ENCODE measurements around the gene MSH5.
"Not testable (repeated sequence)": the region's sequence is repeated elsewhere in the genome, so short reads cannot be mapped to it uniquely, and the experiment has no call there.

MSH5 gene

DNA sequence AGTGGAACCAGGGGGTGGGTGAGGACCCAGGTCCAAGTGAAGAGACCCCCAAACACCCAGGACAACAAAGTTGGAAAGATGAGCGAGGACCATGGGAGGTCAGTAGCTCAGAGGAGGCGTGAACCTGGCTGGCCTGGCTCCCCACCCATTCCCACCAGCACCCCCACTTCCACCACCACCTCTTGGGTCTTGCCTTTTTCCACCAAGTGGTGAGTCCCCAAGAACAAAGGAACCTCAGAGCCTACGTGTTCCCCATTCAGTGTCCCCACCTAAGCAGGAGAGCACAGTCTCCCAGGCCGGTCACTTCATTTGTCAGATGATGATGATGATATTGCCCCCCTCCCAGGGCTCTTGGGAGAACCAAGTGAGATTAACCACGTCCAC is 37.9 kb downstream of the MSH5 start:
- no peak for FAIRE-seq
- no peak for DNase-seq (ENCODE audit: low spot score)

GRCh38 chr6:31778193-31778592 is 38.4 kb downstream of the MSH5 start:
- DNase-seq (ENCODE audit: low spot score): no peak
- no peak for FAIRE-seq

GRCh38 chr6:31778999-31779885 is 39.4 kb downstream of the MSH5 start:
- DNase-seq (ENCODE audit: low spot score) (no peak), FAIRE-seq (no peak)

- DNase-seq (ENCODE audit: low spot score): no peak
- FAIRE-seq: no peak
Measured at GRCh38 chr6:31779908-31780307, 40.1 kb downstream of the MSH5 start.

DNA sequence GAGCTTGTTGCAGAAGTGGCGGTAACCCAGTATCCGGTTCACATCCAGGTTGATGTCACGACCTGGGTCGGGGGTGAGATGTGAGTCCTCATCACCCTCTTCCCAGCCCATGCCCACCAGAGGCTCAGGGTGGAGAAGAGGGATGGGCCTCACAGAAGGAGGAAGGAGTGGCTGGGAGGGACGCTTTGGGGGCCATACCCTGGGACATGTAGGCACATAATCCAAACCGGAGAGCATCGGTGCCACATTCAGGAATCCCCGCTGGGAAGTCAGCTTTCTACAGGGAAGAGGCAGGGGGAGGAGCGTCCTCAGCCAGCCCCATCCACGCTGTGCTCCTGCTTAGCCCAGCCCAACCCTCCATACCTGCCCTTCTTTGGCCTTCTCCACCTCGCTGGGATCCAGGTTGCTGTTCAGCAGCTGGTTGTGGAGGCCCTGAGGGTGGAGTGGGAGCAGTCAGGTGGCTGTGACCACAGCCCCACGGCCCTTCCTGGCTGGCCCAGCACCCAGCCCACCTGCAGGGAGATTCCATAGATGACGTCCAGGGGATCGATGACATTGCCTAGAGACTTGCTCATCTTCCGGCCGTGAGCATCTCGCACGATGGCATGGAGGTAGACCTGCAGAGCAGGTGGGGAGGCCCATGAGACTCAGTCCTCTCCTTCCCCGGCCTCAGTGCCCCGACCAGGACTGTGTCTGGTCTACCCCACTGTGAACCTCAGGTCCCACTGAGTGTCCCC is 40.9 kb downstream of the MSH5 start:
- FAIRE-seq: no peak
- DNase-seq (ENCODE audit: low spot score): no peak

GRCh38 chr6:31781244-31782125 is 41.7 kb downstream of the MSH5 start:
- DNase-seq (ENCODE audit: low spot score): no peak
- no peak for FAIRE-seq

- DNase-seq (ENCODE audit: low spot score) (no peak), FAIRE-seq (no peak)
Measured at GRCh38 chr6:31782126-31782855, 42.5 kb downstream of the MSH5 start.

DNA sequence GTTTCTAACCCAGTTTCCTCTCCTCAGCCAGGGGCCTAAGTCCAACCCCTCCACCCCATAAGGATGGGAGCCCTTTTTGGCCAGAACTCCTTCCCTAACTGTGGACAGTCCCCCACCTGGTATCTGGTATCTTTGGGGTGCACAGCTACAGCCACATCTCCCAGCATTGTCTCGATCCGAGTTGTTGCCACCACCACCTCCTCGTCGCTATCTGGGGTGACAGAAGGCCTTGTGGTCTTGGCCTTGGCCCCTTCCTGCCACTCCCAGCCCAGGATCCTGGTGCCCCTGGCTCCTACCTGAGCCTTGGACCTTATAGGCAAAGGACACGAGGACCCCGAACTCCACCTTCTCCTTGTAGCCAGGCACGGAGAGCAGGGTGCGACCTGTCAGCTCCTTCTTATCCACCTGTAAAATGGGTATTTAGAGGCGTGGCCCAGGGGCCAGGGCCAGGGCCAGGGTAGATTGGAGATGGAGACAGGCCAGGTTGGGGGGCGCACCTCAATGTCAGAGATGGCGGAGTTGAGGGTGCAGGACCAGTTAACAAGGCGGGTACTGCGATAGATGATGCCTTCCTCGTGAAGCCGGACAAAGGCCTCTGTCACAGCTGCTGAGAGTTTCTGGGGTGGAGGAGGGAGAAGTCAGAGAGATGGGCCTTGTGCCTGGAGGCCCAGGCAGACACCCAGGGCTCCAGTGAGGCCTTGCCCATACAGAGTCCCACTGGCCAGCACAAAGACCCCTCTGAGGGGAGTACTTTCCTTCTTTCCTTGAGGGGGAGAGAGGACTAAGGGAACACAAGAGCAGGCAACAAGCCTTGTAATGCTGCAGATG is 44.5 kb downstream of the MSH5 start:
- FAIRE-seq: no peak
- no peak for DNase-seq (ENCODE audit: low spot score)

GRCh38 chr6:31785475-31785874 is 45.7 kb downstream of the MSH5 start:
- DNase-seq (ENCODE audit: low spot score) (no peak), FAIRE-seq (no peak)

GRCh38 chr6:31791324-31792089 is 51.7 kb downstream of the MSH5 start:
- no peak for FAIRE-seq
- DNase-seq (ENCODE audit: low spot score): peak; percentile 60

- no peak for DNase-seq (ENCODE audit: low spot score)
- FAIRE-seq: no peak
Measured at GRCh38 chr6:31792090-31792374, 52.2 kb downstream of the MSH5 start.

- FAIRE-seq (no peak), DNase-seq (ENCODE audit: low spot score) (peak; percentile 45)
Measured at GRCh38 chr6:31792761-31793171, 53.0 kb downstream of the MSH5 start.

DNA sequence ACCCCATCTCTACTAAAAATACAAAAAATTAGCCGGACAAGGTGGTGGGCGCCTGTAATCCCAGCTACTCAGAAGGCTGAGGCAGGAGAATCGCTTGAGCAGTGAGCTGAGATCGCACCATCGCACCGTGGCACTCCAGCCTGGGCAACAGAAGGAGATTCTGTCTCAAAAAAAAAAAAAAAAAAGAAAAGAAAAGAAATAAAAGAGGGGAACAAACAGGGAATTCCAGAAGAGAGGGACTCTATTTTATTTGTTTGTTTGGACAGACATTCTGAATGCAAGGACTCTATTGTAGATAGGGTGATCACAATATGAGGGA is 54.1 kb downstream of the MSH5 start:
- not testable (repeated sequence) for FAIRE-seq; DNase-seq (ENCODE audit: low spot score)

- FAIRE-seq (no peak), DNase-seq (ENCODE audit: low spot score) (no peak)
Measured at GRCh38 chr6:31794294-31794865, 54.6 kb downstream of the MSH5 start.

DNA sequence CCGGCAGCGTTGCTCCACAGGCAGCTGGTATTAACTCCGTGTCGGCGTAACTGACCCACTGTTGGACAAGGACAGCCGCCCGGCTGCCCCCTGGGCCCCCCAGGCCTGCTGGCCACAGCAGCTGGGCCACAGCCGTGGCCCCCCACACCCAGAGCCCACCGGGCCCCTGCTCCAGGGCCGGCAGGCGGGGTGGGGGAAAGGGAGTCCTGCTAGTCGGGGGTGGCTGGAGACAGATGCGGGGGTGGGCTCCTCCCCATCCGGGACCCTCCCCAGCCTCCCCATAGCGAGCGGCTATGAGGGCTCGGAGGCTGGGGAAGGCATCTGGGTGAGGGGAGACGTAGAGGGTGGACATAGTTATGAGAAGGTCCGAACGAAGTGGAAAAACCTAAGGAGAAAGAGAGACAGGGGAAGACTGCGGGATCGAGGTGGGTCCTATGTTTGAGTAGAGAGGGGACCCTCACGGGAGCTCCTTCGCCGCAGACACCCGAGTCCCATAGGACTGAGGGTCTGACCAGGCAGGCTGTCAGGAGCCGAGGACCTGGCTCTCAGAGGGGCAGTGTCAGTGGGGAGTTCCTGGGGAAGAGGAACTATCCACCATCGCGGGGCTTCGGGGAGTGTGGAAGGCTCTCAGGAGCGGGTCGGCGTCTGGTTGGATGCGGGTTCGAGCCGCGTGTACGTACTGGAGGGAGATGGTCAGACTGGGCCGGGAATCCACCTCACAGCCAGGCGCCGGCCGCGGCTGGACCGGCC is 55.2 kb downstream of the MSH5 start:
- FAIRE-seq (no peak), DNase-seq (ENCODE audit: low spot score) (no peak)

GRCh38 chr6:31795616-31796298 is 56.0 kb downstream of the MSH5 start, which contains the start of gene VARS1:
VARS1 (minus strand) TSS chr6:31795752; CDS start chr6:31795217, 535 bp downstream.
- FAIRE-seq: no peak
- DNase-seq (ENCODE audit: low spot score): peak; percentile 97

- FAIRE-seq: no peak
Measured at GRCh38 chr6:31796993-31797385, 57.2 kb downstream of the MSH5 start.

DNA sequence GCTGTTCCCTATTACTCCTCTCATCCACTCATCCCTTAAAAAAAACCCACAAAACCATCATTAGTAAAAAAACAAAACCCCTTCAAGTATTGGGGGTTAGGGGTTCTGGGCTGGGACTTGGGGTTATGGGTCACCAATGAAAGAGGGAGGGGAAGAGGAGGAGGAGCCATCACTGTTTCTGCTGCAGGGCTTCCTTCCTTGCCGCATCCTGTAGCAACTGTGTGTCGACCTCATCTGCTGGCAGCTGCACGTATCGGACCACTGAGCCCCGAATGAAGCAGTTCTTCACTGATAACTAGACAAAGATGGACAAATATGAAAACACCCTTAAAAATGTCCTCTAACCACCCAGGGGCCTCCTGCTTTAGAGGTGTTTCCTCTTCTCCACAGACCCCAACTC is 57.8 kb downstream of the MSH5 start:
- no peak for FAIRE-seq
- DNase-seq (ENCODE audit: low spot score): no peak

More at GRCh38 chr6:31796993-31797385, 57.2 kb downstream of the MSH5 start:
- no peak for DNase-seq (ENCODE audit: low spot score)
